ENCODE results near the gene KRTAP11-1.

GRCh38 chr21:30900881-30901280 lies 19.5 kb upstream of the KRTAP11-1 start:
- no peak for TF ChIP-seq CTCF (conservative IDR thresholded peaks at IDR 0.05 in 1 of 2, IDR thresholded peaks at IDR 0.05 in 1 of 2; ENCODE audit: extremely low read depth in 1 of 2, insufficient read depth in 1 of 2, low read depth in 1 of 2, low read length in 2 of 2)
- no peak for TF ChIP-seq EZH2 (IDR thresholded peaks at IDR 0.05; ENCODE audit: borderline replicate concordance, low read length)
